NB4 (cell line): Measurements from ENCODE around the gene ADGRA3.

ENCODE experiments used
- CTCF ChIP-seq: IDR thresholded peaks from one replicate; pipeline ENCODE4 v1.5.1; 2012; ENCODE audit warnings: low read depth, low read length
- POLR2A ChIP-seq: IDR thresholded peaks from 2 replicates; pipeline ENCODE4 v1.6.1; 2011; ENCODE audit warnings: mild to moderate bottlenecking; ENCODE audit not compliant: insufficient read length; ENCODE audit errors: extremely low read depth

GRCh38 chr4:22440999-22441398 is 74.9 kb downstream of the ADGRA3 start:
- no peak for TF ChIP-seq CTCF
- no peak for TF ChIP-seq POLR2A
